Gastroesophageal sphincter (tissue), 4 donors: Measurements from ENCODE around the gene TFAP2B. TPM values are rescaled to one million over a fixed set of nuclear protein-coding genes. Genes with fewer than 3 reads are reported as not detected.

Experiments
- ATAC-seq: fragments of 150-250 bp; one replicate; pipeline ENCODE4 v1.9.1; 2016; ENCODE audit warnings: mild to moderate bottlenecking, moderate library complexity
- H3K27ac ChIP-seq, 4 donors: fragments of 200-600 bp; sonication (generic) in 3 of 4; 1 replicate in 3 of 4; 2 replicates in 1 of 4; pipeline ENCODE4 v1.5.1; 2016 to 2019
- H3K27me3 ChIP-seq: fragments of 200-600 bp; sonication (generic); one replicate; pipeline ENCODE4 v1.5.1; 2019
- H3K36me3 ChIP-seq, 2 donors: fragments of 200-600 bp; sonication (generic); one replicate each; pipeline ENCODE4 v1.5.1; 2019; ENCODE audit warnings: control low read depth in 1 of 2
- H3K4me1 ChIP-seq, 3 donors: fragments of 200-600 bp; sonication (generic); 1 replicate in 2 of 3; 2 replicates in 1 of 3; pipeline ENCODE4 v1.5.1; 2016 to 2019; ENCODE audit warnings: control low read depth in 2 of 3
- H3K4me3 ChIP-seq, 2 donors: fragments of 200-600 bp; sonication (generic); one replicate each; pipeline ENCODE4 v1.5.1; 2019; ENCODE audit warnings: mild to moderate bottlenecking in 1 of 2, moderate library complexity in 1 of 2
- H3K9me3 ChIP-seq, 3 donors: fragments of 200-600 bp; sonication (generic); one replicate each; pipeline ENCODE4 v1.5.1; 2017 to 2019; ENCODE audit warnings: control low read depth in 2 of 3
- CTCF ChIP-seq, 4 experiments: fragments of 200-600 bp in 2 of 4; fragments of 450-650 bp in 2 of 4; sonication (generic) in 1 of 4; IDR thresholded peaks; one replicate each; pipeline ENCODE4 v1.5.1; 2017 to 2019; ENCODE audit warnings: antibody characterized with exemption in 4 of 4, mild to moderate bottlenecking in 2 of 4, moderate library complexity in 2 of 4
- EP300 ChIP-seq: sonication (generic); formaldehyde crosslinking; IDR thresholded peaks from one replicate; pipeline ENCODE4 v1.6.1; 2017; ENCODE audit warnings: antibody characterized with exemption, mild to moderate bottlenecking
- POLR2A ChIP-seq, 2 donors: fragments of 450-650 bp; IDR thresholded peaks; one replicate each; pipeline ENCODE4 v1.6.1; 2017; ENCODE audit warnings: antibody characterized with exemption in 2 of 2, mild to moderate bottlenecking in 2 of 2, moderate library complexity in 1 of 2
- POLR2AphosphoS5 ChIP-seq: sonication (generic); formaldehyde crosslinking; IDR thresholded peaks from one replicate; pipeline ENCODE4 v1.6.1; 2017; ENCODE audit warnings: antibody characterized with exemption
- WGBS, 2 donors: methylation state at CpG; one replicate each; pipeline ENCODE4 v1.1.5; 2018; ENCODE audit warnings: low coverage in 1 of 2; 5-methylcytosine and 5-hydroxymethylcytosine counted together
- total RNA-seq, 4 donors: library from RNA; depleted of rRNA; stranded (reverse); fragments of >200 nt; gene quantifications; one replicate each; pipeline ENCODE4 v1.1.0, GENCODE V29; 2016

TFAP2B gene
- total RNA-seq, 4 donors from 2014 or later, result 0.25 TPM; not detected in 3

GRCh38 chr6:50861692-50862091, 43.0 kb downstream of the TFAP2B start:
- ATAC-seq, result no peak
- Histone ChIP-seq H3K27me3 (peaks cover 26% of the 10 kb centered on the region), H3K4me1 (no peaks in the 10 kb centered on the region), H3K4me3 (no peak overlapping the region), H3K36me3 (no peaks in the 10 kb centered on the region), H3K9me3 (peaks cover 0 to 11% (median 0%) of the 10 kb centered on the region in 3 donors), H3K27ac (no peak overlapping the region)
- TF ChIP-seq CTCF (IDR thresholded peaks at IDR 0.05) (no peak), POLR2AphosphoS5 (no peak), EP300 (no peak), POLR2A (IDR thresholded peaks at IDR 0.05) (no peak)
- WGBS, 2 donors, result 0% methylated on average over 1 of the region's 1 CpG

GRCh38 chr6:50862176-50862575, 43.5 kb downstream of the TFAP2B start:
- 56 to 67% methylated on average over 2 to 3 of the region's 3 CpGs for WGBS, 2 donors
- TF ChIP-seq EP300, result no peak
- TF ChIP-seq CTCF (IDR thresholded peaks at IDR 0.05), result no peak
- TF ChIP-seq POLR2A (IDR thresholded peaks at IDR 0.05), result no peak
- no peak for TF ChIP-seq POLR2AphosphoS5
- Histone ChIP-seq H3K27me3 (peaks cover 24% of the 10 kb centered on the region), H3K9me3 (peaks cover 0 to 10% (median 0%) of the 10 kb centered on the region in 3 donors), H3K4me3 (no peak overlapping the region), H3K36me3 (no peaks in the 10 kb centered on the region), H3K4me1 (no peaks in the 10 kb centered on the region), H3K27ac (no peak overlapping the region)
- no peak for ATAC-seq

GRCh38 chr6:50864601-50865000, 45.9 kb downstream of the TFAP2B start:
- ATAC-seq, result no peak
- Histone ChIP-seq H3K9me3 (no peaks in the 10 kb centered on the region), H3K4me1 (no peaks in the 10 kb centered on the region), H3K27me3 (peaks cover 15% of the 10 kb centered on the region), H3K27ac (no peak overlapping the region), H3K4me3 (no peak overlapping the region), H3K36me3 (no peaks in the 10 kb centered on the region)
- 33 to 42% methylated on average over 1 of the region's 1 CpG for WGBS, 2 donors
- TF ChIP-seq CTCF (IDR thresholded peaks at IDR 0.05) (no peak), EP300 (no peak), POLR2AphosphoS5 (no peak), POLR2A (IDR thresholded peaks at IDR 0.05) (no peak)

GRCh38 chr6:50868466-50868865, 49.8 kb downstream of the TFAP2B start:
- WGBS, 2 donors, result 100% methylated on average over 1 of the region's 1 CpG
- Histone ChIP-seq H3K9me3 (no peaks in the 10 kb centered on the region), H3K4me1 (no peaks in the 10 kb centered on the region), H3K4me3 (no peak overlapping the region), H3K27ac (no peak overlapping the region), H3K36me3 (no peaks in the 10 kb centered on the region), H3K27me3 (no peaks in the 10 kb centered on the region)
- no peak for ATAC-seq
- TF ChIP-seq POLR2AphosphoS5 (no peak), CTCF (IDR thresholded peaks at IDR 0.05) (no peak), EP300 (no peak), POLR2A (IDR thresholded peaks at IDR 0.05) (no peak)

GRCh38 chr6:50873167-50873566, 54.5 kb downstream of the TFAP2B start:
- Histone ChIP-seq H3K27ac (no peak overlapping the region), H3K4me1 (no peaks in the 10 kb centered on the region), H3K27me3 (no peaks in the 10 kb centered on the region), H3K9me3 (no peaks in the 10 kb centered on the region), H3K4me3 (no peak overlapping the region), H3K36me3 (no peaks in the 10 kb centered on the region)
- ATAC-seq, result no peak
- TF ChIP-seq POLR2A (IDR thresholded peaks at IDR 0.05) (no peak), EP300 (no peak), POLR2AphosphoS5 (no peak), CTCF (IDR thresholded peaks at IDR 0.05) (no peak)
- 80% methylated on average over 1 of the region's 1 CpG for WGBS, 2 donors
